ENCODE results near the gene CDK5RAP2. TPM values are rescaled to one million over a fixed set of nuclear protein-coding genes. Genes with fewer than 3 reads are reported as not detected.

CDK5RAP2 gene
- polyA plus RNA-seq, 1 donor (not counting 4 experiments of a cell fraction or from before 2014, with no cell fraction given): 22.4 TPM

DNA sequence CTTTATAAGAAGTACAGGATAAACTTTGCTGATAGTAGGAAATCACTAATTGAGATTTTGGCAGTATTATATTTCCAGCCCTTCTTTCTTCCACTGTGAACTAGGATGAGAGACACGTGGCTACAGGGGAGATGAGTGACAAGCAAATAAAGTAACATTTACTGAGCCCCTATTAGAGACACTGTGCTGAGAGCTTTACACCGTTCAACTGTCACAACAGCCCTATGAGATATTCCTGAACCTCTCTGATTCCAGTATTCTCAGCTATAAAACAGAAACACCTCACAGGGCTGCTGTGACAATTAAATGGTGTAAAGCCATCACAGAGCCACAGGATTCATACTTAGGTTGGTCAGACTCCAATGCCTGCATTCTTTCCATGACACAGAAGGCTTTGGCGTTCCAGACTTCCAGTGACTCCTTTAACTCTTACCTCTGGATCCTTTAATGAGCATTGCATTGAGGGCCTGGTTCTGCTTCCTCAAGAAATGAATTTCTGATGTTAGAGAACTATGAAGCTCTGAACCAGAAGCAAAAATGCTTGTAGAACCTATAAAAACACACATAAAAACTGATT is 169.0 kb downstream of the CDK5RAP2 start:
- H2AFZ ChIP-seq (ENCODE audit: control insufficient read depth, low read length): no peak overlapping the region
- dilution Hi-C loops (cut with MboI; ENCODE audit: extremely low pct_ligation_motif_present, low sequenced_read_pairs): no loop called here
- no peak overlapping the region for H3K4me3 ChIP-seq (ENCODE audit: control insufficient read depth in 2 of 3, extremely low read depth in 1 of 3, insufficient read depth in 2 of 3, low read depth in 1 of 3, low read length in 3 of 3)
- TF ChIP-seq, protein P1, sequence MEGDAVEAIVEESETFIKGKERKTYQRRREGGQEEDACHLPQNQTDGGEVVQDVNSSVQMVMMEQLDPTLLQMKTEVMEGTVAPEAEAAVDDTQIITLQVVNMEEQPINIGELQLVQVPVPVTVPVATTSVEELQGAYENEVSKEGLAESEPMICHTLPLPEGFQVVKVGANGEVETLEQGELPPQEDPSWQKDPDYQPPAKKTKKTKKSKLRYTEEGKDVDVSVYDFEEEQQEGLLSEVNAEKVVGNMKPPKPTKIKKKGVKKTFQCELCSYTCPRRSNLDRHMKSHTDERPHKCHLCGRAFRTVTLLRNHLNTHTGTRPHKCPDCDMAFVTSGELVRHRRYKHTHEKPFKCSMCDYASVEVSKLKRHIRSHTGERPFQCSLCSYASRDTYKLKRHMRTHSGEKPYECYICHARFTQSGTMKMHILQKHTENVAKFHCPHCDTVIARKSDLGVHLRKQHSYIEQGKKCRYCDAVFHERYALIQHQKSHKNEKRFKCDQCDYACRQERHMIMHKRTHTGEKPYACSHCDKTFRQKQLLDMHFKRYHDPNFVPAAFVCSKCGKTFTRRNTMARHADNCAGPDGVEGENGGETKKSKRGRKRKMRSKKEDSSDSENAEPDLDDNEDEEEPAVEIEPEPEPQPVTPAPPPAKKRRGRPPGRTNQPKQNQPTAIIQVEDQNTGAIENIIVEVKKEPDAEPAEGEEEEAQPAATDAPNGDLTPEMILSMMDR (optimal IDR thresholded peaks at IDR 0.05 in 1 of 3, IDR thresholded peaks at IDR 0.05 in 1 of 3, conservative IDR thresholded peaks at IDR 0.05 in 1 of 3; ENCODE audit: extremely low read depth in 1 of 3, insufficient read depth in 2 of 3, low read length in 3 of 3): no peak
- no peak for TF ChIP-seq EZH2 (IDR thresholded peaks at IDR 0.05; ENCODE audit: low read length)
- no peak overlapping the region for H3K4me2 ChIP-seq (ENCODE audit: control insufficient read depth, extremely low read depth, insufficient read depth, low read depth, low read length)
- peaks cover 26 to 29% of the 10 kb centered on the region in 2 experiments for H3K36me3 ChIP-seq (ENCODE audit: control insufficient read depth in 2 of 2, extremely low read depth in 1 of 2, insufficient read depth in 2 of 2, low read length in 2 of 2)
- DNase-seq (ENCODE audit: low read depth, low spot score) (no peak), FAIRE-seq (no peak)
- H3K9me3 ChIP-seq (ENCODE audit: control insufficient read depth, low read depth, low read length): no peaks in the 10 kb centered on the region
- no peaks in the 10 kb centered on the region for H3K9me1 ChIP-seq (ENCODE audit: control insufficient read depth, extremely low read depth, insufficient read depth, low read length)
- no peaks in the 10 kb centered on the region for H4K20me1 ChIP-seq (ENCODE audit: control insufficient read depth, extremely low read depth, insufficient read depth, low read length)
- H3K4me1 ChIP-seq (ENCODE audit: control insufficient read depth, extremely low read depth, insufficient read depth, low read length): no peaks in the 10 kb centered on the region
- H3K27ac ChIP-seq (ENCODE audit: control insufficient read depth, insufficient read depth, low read length): no peak overlapping the region
- no peaks in the 10 kb centered on the region for H3K79me2 ChIP-seq (ENCODE audit: control insufficient read depth, insufficient read depth, low read length)
- H3K27me3 ChIP-seq (ENCODE audit: control insufficient read depth, extremely low read depth, insufficient read depth, low read length): no peaks in the 10 kb centered on the region
- H3K9ac ChIP-seq (ENCODE audit: control insufficient read depth, extremely low read depth, insufficient read depth, low read length): no peak overlapping the region

DNA sequence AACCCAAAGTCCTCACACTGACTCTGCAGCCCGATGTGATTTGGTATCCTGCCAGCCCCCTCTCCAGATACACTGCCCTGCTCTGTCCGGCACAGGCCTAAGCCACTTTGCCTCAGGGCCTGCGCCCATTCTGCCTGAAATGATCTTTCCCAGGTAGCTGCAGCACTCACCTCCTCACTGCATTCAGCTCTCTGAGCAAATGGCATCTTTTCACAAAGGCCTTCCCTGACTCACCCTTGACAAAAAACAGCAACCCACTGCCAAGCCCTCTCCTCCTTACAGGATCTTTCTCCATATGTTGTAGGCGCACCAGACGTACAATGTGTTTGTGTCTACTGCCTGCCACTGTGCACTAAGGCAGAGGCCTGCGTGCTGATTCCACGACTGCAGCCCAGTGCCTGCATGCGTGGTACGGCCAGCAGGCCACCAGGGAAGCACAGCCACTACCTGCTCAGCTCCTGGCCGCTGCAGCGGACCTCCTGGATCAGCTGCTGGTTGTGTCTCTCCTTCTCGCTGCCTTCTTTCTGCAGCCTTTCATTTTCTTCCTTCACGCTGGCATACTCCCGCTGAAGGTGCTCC is 171.2 kb downstream of the CDK5RAP2 start:
- no peak overlapping the region for H3K4me3 ChIP-seq (ENCODE audit: control insufficient read depth in 2 of 3, extremely low read depth in 1 of 3, insufficient read depth in 2 of 3, low read depth in 1 of 3, low read length in 3 of 3)
- no peak overlapping the region for H3K27ac ChIP-seq (ENCODE audit: control insufficient read depth, insufficient read depth, low read length)
- dilution Hi-C loops (cut with MboI; ENCODE audit: extremely low pct_ligation_motif_present, low sequenced_read_pairs): no loop called here
- no peak overlapping the region for H3K9ac ChIP-seq (ENCODE audit: control insufficient read depth, extremely low read depth, insufficient read depth, low read length)
- no peak overlapping the region for H3K4me2 ChIP-seq (ENCODE audit: control insufficient read depth, extremely low read depth, insufficient read depth, low read depth, low read length)
- no peaks in the 10 kb centered on the region for H3K9me1 ChIP-seq (ENCODE audit: control insufficient read depth, extremely low read depth, insufficient read depth, low read length)
- no peaks in the 10 kb centered on the region for H3K27me3 ChIP-seq (ENCODE audit: control insufficient read depth, extremely low read depth, insufficient read depth, low read length)
- no peak for DNase-seq (ENCODE audit: low read depth, low spot score)
- no peaks in the 10 kb centered on the region for H3K79me2 ChIP-seq (ENCODE audit: control insufficient read depth, insufficient read depth, low read length)
- TF ChIP-seq, protein P1 (optimal IDR thresholded peaks at IDR 0.05 in 1 of 3, IDR thresholded peaks at IDR 0.05 in 1 of 3, conservative IDR thresholded peaks at IDR 0.05 in 1 of 3; ENCODE audit: extremely low read depth in 1 of 3, insufficient read depth in 2 of 3, low read length in 3 of 3): no peak
- no peak for TF ChIP-seq EZH2 (IDR thresholded peaks at IDR 0.05; ENCODE audit: low read length)
- H4K20me1 ChIP-seq (ENCODE audit: control insufficient read depth, extremely low read depth, insufficient read depth, low read length): no peaks in the 10 kb centered on the region
- peaks cover 23 to 25% of the 10 kb centered on the region in 2 experiments for H3K36me3 ChIP-seq (ENCODE audit: control insufficient read depth in 2 of 2, extremely low read depth in 1 of 2, insufficient read depth in 2 of 2, low read length in 2 of 2)
- peaks cover 2% of the 10 kb centered on the region for H3K4me1 ChIP-seq (ENCODE audit: control insufficient read depth, extremely low read depth, insufficient read depth, low read length)
- H3K9me3 ChIP-seq (ENCODE audit: control insufficient read depth, low read depth, low read length): no peaks in the 10 kb centered on the region
- no peak overlapping the region for H2AFZ ChIP-seq (ENCODE audit: control insufficient read depth, low read length)
- FAIRE-seq: no peak
